Neural cell (in vitro differentiated cells): ENCODE results near the gene TRIM5.

Source experiments
- TF ChIP-seq, protein P1 (sequence below): IDR thresholded peaks from 2 replicates; pipeline ENCODE4 v1.6.1; 2012; ENCODE audit warnings: borderline replicate concordance
- TF ChIP-seq, protein P2 (sequence below): fragments of 450-650 bp; IDR thresholded peaks from 2 replicates; pipeline ENCODE4 v1.5.1; 2014; ENCODE audit warnings: antibody characterized with exemption, mild to moderate bottlenecking, moderate library complexity; ENCODE audit not compliant: poor library complexity, severe bottlenecking

DNA sequence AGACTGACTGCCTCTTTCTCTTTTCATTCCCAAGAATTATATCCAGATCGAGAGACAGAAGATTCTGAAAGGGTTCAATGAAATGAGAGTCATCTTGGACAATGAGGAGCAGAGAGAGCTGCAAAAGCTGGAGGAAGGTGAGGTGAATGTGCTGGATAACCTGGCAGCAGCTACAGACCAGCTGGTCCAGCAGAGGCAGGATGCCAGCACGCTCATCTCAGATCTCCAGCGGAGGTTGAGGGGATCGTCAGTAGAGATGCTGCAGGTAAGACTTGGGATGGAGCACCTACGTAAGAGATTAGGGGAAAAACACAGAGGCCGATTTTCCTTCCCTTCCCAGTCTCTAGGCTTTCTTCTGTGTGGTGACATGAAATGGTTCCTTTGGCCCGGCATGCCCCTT, 13.4 kb upstream of the TRIM5 start:
- TF ChIP-seq, protein P1, sequence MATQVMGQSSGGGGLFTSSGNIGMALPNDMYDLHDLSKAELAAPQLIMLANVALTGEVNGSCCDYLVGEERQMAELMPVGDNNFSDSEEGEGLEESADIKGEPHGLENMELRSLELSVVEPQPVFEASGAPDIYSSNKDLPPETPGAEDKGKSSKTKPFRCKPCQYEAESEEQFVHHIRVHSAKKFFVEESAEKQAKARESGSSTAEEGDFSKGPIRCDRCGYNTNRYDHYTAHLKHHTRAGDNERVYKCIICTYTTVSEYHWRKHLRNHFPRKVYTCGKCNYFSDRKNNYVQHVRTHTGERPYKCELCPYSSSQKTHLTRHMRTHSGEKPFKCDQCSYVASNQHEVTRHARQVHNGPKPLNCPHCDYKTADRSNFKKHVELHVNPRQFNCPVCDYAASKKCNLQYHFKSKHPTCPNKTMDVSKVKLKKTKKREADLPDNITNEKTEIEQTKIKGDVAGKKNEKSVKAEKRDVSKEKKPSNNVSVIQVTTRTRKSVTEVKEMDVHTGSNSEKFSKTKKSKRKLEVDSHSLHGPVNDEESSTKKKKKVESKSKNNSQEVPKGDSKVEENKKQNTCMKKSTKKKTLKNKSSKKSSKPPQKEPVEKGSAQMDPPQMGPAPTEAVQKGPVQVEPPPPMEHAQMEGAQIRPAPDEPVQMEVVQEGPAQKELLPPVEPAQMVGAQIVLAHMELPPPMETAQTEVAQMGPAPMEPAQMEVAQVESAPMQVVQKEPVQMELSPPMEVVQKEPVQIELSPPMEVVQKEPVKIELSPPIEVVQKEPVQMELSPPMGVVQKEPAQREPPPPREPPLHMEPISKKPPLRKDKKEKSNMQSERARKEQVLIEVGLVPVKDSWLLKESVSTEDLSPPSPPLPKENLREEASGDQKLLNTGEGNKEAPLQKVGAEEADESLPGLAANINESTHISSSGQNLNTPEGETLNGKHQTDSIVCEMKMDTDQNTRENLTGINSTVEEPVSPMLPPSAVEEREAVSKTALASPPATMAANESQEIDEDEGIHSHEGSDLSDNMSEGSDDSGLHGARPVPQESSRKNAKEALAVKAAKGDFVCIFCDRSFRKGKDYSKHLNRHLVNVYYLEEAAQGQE: no peak
- TF ChIP-seq, protein P2, sequence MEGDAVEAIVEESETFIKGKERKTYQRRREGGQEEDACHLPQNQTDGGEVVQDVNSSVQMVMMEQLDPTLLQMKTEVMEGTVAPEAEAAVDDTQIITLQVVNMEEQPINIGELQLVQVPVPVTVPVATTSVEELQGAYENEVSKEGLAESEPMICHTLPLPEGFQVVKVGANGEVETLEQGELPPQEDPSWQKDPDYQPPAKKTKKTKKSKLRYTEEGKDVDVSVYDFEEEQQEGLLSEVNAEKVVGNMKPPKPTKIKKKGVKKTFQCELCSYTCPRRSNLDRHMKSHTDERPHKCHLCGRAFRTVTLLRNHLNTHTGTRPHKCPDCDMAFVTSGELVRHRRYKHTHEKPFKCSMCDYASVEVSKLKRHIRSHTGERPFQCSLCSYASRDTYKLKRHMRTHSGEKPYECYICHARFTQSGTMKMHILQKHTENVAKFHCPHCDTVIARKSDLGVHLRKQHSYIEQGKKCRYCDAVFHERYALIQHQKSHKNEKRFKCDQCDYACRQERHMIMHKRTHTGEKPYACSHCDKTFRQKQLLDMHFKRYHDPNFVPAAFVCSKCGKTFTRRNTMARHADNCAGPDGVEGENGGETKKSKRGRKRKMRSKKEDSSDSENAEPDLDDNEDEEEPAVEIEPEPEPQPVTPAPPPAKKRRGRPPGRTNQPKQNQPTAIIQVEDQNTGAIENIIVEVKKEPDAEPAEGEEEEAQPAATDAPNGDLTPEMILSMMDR: no peak
